Heart left ventricle (tissue), 16 donors: ENCODE measurements around the gene CD226. TPM values are rescaled to one million over a fixed set of nuclear protein-coding genes. Genes with fewer than 3 reads are reported as not detected.
"Not testable (repeated sequence)": the region's sequence is repeated elsewhere in the genome, so short reads cannot be mapped to it uniquely, and the experiment has no call there.

Source experiments
- ATAC-seq, 4 donors: fragments of 200-7000 bp; cut with Tn5 transposase; one replicate each; pipeline ENCODE4 v1.9.1; 2020 to 2022; ENCODE audit warnings: moderate library complexity in 4 of 4, mild to moderate bottlenecking in 3 of 4, moderate number of reproducible peaks in 1 of 4
- DNase-seq, 5 donors: peaks; one replicate each; pipeline ENCODE4 v3.0.0-alpha.2; 2020
- H3K27ac ChIP-seq, 12 donors: fragments of 200-600 bp; sonication (generic) in 4 of 12; one replicate each; pipeline versions ENCODE4 v1.5.0 to v1.8.0; 2016 to 2022; ENCODE audit warnings: mild to moderate bottlenecking in 2 of 12
- H3K27me3 ChIP-seq, 9 donors: fragments of 200-600 bp; sonication (generic) in 2 of 9; one replicate each; pipeline versions ENCODE4 v1.5.1 to v1.8.0; 2016 to 2022; ENCODE audit warnings: mild to moderate bottlenecking in 3 of 9
- H3K36me3 ChIP-seq, 9 donors: fragments of 200-600 bp; sonication (generic) in 2 of 9; one replicate each; pipeline versions ENCODE4 v1.5.0 to v1.8.0; 2018 to 2022; ENCODE audit warnings: mild to moderate bottlenecking in 2 of 9
- H3K4me1 ChIP-seq, 12 donors: fragments of 200-600 bp; sonication (generic) in 4 of 12; one replicate each; pipeline versions ENCODE4 v1.5.0 to v1.8.0; 2016 to 2022; ENCODE audit warnings: mild to moderate bottlenecking in 3 of 12
- H3K4me3 ChIP-seq, 12 donors: fragments of 200-600 bp; sonication (generic) in 4 of 12; one replicate each; pipeline versions ENCODE4 v1.5.0 to v1.8.0; 2017 to 2022; ENCODE audit warnings: mild to moderate bottlenecking in 9 of 12, moderate library complexity in 4 of 12
- H3K9me3 ChIP-seq, 12 donors: fragments of 200-600 bp; sonication (generic) in 4 of 12; one replicate each; pipeline versions ENCODE4 v1.5.0 to v1.8.0; 2016 to 2022; ENCODE audit warnings: mild to moderate bottlenecking in 1 of 12
- CTCF ChIP-seq, 12 donors: fragments of 200-600 bp; sonication (generic) in 4 of 12; IDR thresholded peaks; one replicate each; pipeline versions ENCODE4 v1.5.0 to v1.8.0; 2018 to 2022; ENCODE audit warnings: antibody characterized with exemption in 12 of 12, mild to moderate bottlenecking in 5 of 12
- POLR2A ChIP-seq, 2 donors: fragments of 450-650 bp; IDR thresholded peaks; one replicate each; pipeline ENCODE4 v1.6.1; 2017; ENCODE audit warnings: antibody characterized with exemption in 2 of 2, mild to moderate bottlenecking in 2 of 2, moderate library complexity in 2 of 2
- WGBS, 4 donors: extraction: QIAGEN DNeasy Blood & Tissue Kit in 2 of 4; methylation state at CpG; one replicate each; pipeline versions ENCODE4 v1.1.5 to v1.1.7; 2013 to 2018; 5-methylcytosine and 5-hydroxymethylcytosine counted together
- intact Hi-C, 10 donors: fragments of 100-400 bp; cut with DNase I; formaldehyde crosslinking; loops; one replicate each; pipeline versions ENCODE4 v1.11.1 to v1.14.2; 2022
- polyA plus RNA-seq, 2 donors: library from polyadenylated mRNA; stranded (reverse); fragments of 200-250 nt; gene quantifications; one replicate each; pipeline ENCODE4 v1.2.3, GENCODE V29; 2013
- total RNA-seq, 9 donors: library from RNA; depleted of rRNA in 2 of 9; stranded (reverse); fragments of >200 nt in 2 of 9; fragmentation: NEBNext Ultra II Directional in 3 of 9; extraction: Animal tissue kit (Norgen Biotek cat#: 25700) in 3 of 9; gene quantifications; one replicate each; pipeline versions ENCODE4 v1.1.0 to v1.2.4, GENCODE V29; 2016 to 2023
- donor health status: ischemic (EF 13 %, LVEDD 7.1; RV severe dilation, severe dysfunction).
- donor health status: healthy with polysubstance abuse.
- donor health status: DM: no; HTN: yes; CAD: no.
- donor health status: DM: no; HTN: no; CAD: no.
- donor health status: ischemic (EF 25% LVEDD 6.9; RV normal size, moderate dysfunction).
- donor health status: ischemic (EF 25% LVEDD 5.7; RV mildly dilated, moderate dysfunction).
- donor health status: healthy.
- donor health status: DM: yes; HTN: yes; CAD: no.
- donor health status: ischemic (EF 35%, LVEDD 5.7; RV mildly dilated, moderate dysfunction).
- donor health status: nonischemic (EF 11% LVEDD 7.7; RV severe dilation, severe dysfunction).
- donor health status: DM: yes; HTN: yes; CAD: no.
- donor health status: PGD.
- donor health status: ischemic (EF 29% LVEDD 5.4; RV normal size, mild dysfunction).
- donor health status: nonischemic (EF 23%, LVEDD 6.1; RV moderate dilation, normal function).

The CD226 gene
- total and polyA plus RNA-seq, 11 donors: 0.15 to 4.1 (median 1.1) TPM

- intact Hi-C loops: no loop called here
- TF ChIP-seq POLR2A (IDR thresholded peaks at IDR 0.05) (no peak), CTCF (IDR thresholded peaks at IDR 0.05) (no peak)
- ATAC-seq (no peak), DNase-seq (no peak)
- 63 to 71% (median 65%) methylated on average over 2 of the region's 2 CpGs for WGBS, 4 donors
- no peaks in the 10 kb centered on the region for H3K27me3 ChIP-seq
- H3K4me3 ChIP-seq: no peak overlapping the region
- H3K36me3 ChIP-seq: no peaks in the 10 kb centered on the region
- H3K27ac ChIP-seq: no peak overlapping the region
- H3K4me1 ChIP-seq: no peaks in the 10 kb centered on the region
- H3K9me3 ChIP-seq: no peaks in the 10 kb centered on the region
These were observed 76.3 kb downstream of the CD226 start for GRCh38 chr18:69871363-69871762.

- no peaks in the 10 kb centered on the region for H3K27me3 ChIP-seq
- no peak for TF ChIP-seq CTCF (IDR thresholded peaks at IDR 0.05)
- TF ChIP-seq POLR2A (IDR thresholded peaks at IDR 0.05): no peak
- no peaks in the 10 kb centered on the region for H3K9me3 ChIP-seq
- no peak for ATAC-seq
- H3K4me1 ChIP-seq: no peaks in the 10 kb centered on the region
- no peak for DNase-seq
- no peak overlapping the region for H3K27ac ChIP-seq
- intact Hi-C loops: no loop called here
- no peak overlapping the region for H3K4me3 ChIP-seq
- 71 to 77% (median 74%) methylated on average over 4 of the region's 4 CpGs for WGBS, 4 donors
- H3K36me3 ChIP-seq: no peaks in the 10 kb centered on the region
These were observed 76.9 kb downstream of the CD226 start for GRCh38 chr18:69870736-69871135.

DNA sequence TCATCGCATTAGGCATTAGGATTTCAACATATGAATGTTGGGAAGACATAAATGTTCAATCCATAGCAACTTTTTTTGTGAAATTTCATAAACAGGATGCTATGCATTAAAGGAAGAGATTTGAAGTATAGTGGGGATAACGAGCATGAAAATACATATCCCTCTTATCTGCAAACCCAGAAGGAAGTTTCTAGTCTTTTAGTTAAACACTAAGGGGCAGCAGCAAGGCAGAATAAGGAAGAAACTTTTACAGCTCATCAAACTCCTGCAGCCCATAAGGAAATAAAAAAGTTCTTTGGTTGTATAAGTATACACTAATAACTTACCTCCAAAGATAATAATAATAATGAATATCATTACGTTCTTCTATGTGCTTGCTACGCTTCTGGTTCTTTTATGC lies 81.5 kb downstream of the CD226 start:
- intact Hi-C loops: no loop called here
- Histone ChIP-seq H3K27ac (no peak overlapping the region), H3K4me3 (no peak overlapping the region), H3K27me3 (no peaks in the 10 kb centered on the region), H3K9me3 (no peaks in the 10 kb centered on the region), H3K36me3 (no peaks in the 10 kb centered on the region), H3K4me1 (no peaks in the 10 kb centered on the region)
- no peak for TF ChIP-seq POLR2A (IDR thresholded peaks at IDR 0.05)
- TF ChIP-seq CTCF (IDR thresholded peaks at IDR 0.05): no peak
- no peak for DNase-seq
- ATAC-seq: no peak
- 82 to 88% (median 87%) methylated on average over 4 of the region's 4 CpGs for WGBS, 4 donors

- DNase-seq: no peak
- TF ChIP-seq POLR2A (IDR thresholded peaks at IDR 0.05) (no peak), CTCF (IDR thresholded peaks at IDR 0.05) (no peak)
- Histone ChIP-seq H3K27ac (no peak overlapping the region), H3K9me3 (no peaks in the 10 kb centered on the region), H3K4me3 (no peak overlapping the region), H3K27me3 (no peaks in the 10 kb centered on the region), H3K36me3 (no peaks in the 10 kb centered on the region), H3K4me1 (no peaks in the 10 kb centered on the region)
- 42 to 50% (median 48%) methylated on average over 4 of the region's 4 CpGs for WGBS, 4 donors
- intact Hi-C loops: no loop called here
- ATAC-seq: no peak
These were observed 81.9 kb downstream of the CD226 start for GRCh38 chr18:69865776-69866175.

DNA sequence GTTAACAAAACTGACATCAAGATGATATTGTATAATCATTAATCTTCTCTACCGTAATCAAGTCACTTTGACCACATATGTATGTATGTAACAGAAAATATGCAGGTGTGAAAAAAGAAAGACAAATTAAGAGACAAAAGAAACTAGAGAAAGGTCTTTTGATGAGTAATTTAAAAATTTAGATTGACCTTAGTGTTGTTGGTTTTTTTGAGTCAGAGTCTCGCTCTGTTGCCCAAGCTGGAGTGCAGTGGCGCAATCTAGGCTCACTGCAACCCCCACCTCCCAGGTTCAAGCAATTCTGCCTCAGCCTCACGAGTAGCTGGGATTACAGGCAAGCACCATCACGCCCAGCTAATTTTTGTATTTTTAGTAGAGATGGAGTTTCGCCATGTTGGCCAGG lies 82.9 kb downstream of the CD226 start:
- H3K27ac ChIP-seq, H3K4me1 ChIP-seq, H3K4me3 ChIP-seq, intact Hi-C loops, H3K9me3 ChIP-seq, ATAC-seq, H3K27me3 ChIP-seq, DNase-seq, H3K36me3 ChIP-seq: not testable (repeated sequence)
- 93 to 96% (median 95%) methylated on average over 6 of the region's 6 CpGs for WGBS, 4 donors
